Endothelial cell (in vitro differentiated cells): Measurements from ENCODE around the gene IL20RA. TPM values are rescaled to one million over a fixed set of nuclear protein-coding genes. Genes with fewer than 3 reads are reported as not detected.
"Not testable (repeated sequence)": the region's sequence is repeated elsewhere in the genome, so short reads cannot be mapped to it uniquely, and the experiment has no call there.

Experiments
- DNase-seq: peaks from one replicate; pipeline ENCODE4 v3.0.0; 2021; ENCODE audit warnings: low spot score
- H3K27ac Mint-ChIP-seq: one replicate; pipeline ENCODE4 v1.8.0; 2021; ENCODE audit warnings: mixed read lengths, inconsistent platforms; ENCODE audit not compliant: unreplicated experiment
- H3K27me3 Mint-ChIP-seq: one replicate; pipeline ENCODE4 v1.8.0; 2021; ENCODE audit warnings: mild to moderate bottlenecking, moderate library complexity, mixed read lengths, inconsistent platforms; ENCODE audit not compliant: unreplicated experiment
- H3K36me3 Mint-ChIP-seq: one replicate; pipeline ENCODE4 v1.8.0; 2021; ENCODE audit warnings: mild to moderate bottlenecking, low read depth, mixed read lengths, inconsistent platforms; ENCODE audit not compliant: unreplicated experiment
- H3K4me1 Mint-ChIP-seq: one replicate; pipeline ENCODE4 v1.8.0; 2021; ENCODE audit warnings: mild to moderate bottlenecking, mixed read lengths, inconsistent platforms; ENCODE audit not compliant: unreplicated experiment
- H3K4me3 Mint-ChIP-seq: one replicate; pipeline ENCODE4 v1.8.0; 2021; ENCODE audit warnings: mild to moderate bottlenecking, mixed read lengths, inconsistent platforms; ENCODE audit not compliant: unreplicated experiment
- H3K9me3 Mint-ChIP-seq: one replicate; pipeline ENCODE4 v1.8.0; 2021; ENCODE audit warnings: mixed read lengths, inconsistent platforms; ENCODE audit not compliant: unreplicated experiment
- CTCF ChIP-seq: fragments of 200-600 bp; sonication (generic); IDR thresholded peaks from one replicate; pipeline ENCODE4 v1.5.0; 2021; ENCODE audit warnings: antibody characterized with exemption; ENCODE audit not compliant: unreplicated experiment
- total RNA-seq: library from RNA; stranded (reverse); fragmentation: NEBNext Ultra II Directional; extraction: Animal tissue kit (Norgen Biotek cat#: 25700); gene quantifications from one replicate; pipeline ENCODE4 v1.2.1, GENCODE V29; 2021; ENCODE audit not compliant: unreplicated experiment

IL20RA gene
- total RNA-seq, 1 donor from 2014 or later: 0.10 TPM

GRCh38 chr6:136960781-136961180 is 84.0 kb downstream of the IL20RA start:
- Mint-ChIP-seq H3K36me3 (no peaks in the 10 kb centered on the region), H3K4me3 (no peak overlapping the region), H3K9me3 (no peaks in the 10 kb centered on the region), H3K27me3 (peaks cover 4% of the 10 kb centered on the region), H3K27ac (no peak overlapping the region), H3K4me1 (peaks cover 58% of the 10 kb centered on the region)
- TF ChIP-seq CTCF: no peak
- no peak for DNase-seq

DNA sequence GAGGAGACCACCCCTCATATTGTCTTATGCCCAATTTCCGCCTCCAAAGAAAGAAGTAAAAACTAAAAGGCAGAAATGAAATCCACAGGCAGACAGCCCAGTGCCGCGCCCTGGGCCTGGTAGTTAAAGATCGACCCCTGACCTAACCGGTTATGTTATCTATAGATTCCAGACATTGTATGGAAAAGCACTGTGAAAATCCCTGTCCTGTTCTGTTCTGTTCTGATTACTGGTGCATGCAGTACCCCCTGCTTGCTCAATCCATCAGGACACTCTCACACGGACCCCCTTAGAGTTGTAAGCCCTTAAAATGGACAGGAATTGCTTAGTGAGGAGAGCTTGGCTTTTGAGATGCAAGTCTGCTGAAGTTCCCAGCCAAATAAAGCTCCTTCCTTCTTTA is 84.8 kb downstream of the IL20RA start:
- not testable (repeated sequence) for H3K27me3 Mint-ChIP-seq, H3K9me3 Mint-ChIP-seq, H3K4me3 Mint-ChIP-seq, DNase-seq, H3K27ac Mint-ChIP-seq, H3K36me3 Mint-ChIP-seq
- peaks cover 62% of the 10 kb centered on the region for H3K4me1 Mint-ChIP-seq

DNA sequence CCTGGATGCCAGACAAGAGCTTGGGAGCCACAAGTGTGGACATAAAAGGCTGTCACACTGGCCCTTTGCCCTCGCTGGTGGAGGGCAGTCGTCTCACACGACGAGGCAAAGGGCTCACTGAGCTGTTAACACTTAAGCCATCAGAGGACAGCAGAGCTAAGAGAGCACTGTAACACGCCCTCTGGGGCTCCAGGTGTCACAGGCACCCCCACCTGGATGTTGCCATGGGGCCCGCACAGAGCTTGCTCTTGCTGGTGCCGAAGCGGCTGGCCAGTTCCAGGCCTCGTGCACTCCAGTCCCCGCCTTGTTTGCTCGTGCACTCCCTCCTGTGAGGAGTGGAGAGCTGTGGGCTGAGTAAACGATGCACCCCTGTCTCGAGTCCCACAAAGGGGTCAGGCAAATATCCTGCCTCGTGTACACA is 85.3 kb downstream of the IL20RA start:
- peaks cover 60% of the 10 kb centered on the region for H3K4me1 Mint-ChIP-seq
- no peak for TF ChIP-seq CTCF
- H3K36me3 Mint-ChIP-seq: no peaks in the 10 kb centered on the region
- H3K4me3 Mint-ChIP-seq: no peak overlapping the region
- H3K27me3 Mint-ChIP-seq: peaks cover 4% of the 10 kb centered on the region
- no peak for DNase-seq
- no peaks in the 10 kb centered on the region for H3K9me3 Mint-ChIP-seq
- no peak overlapping the region for H3K27ac Mint-ChIP-seq

DNA sequence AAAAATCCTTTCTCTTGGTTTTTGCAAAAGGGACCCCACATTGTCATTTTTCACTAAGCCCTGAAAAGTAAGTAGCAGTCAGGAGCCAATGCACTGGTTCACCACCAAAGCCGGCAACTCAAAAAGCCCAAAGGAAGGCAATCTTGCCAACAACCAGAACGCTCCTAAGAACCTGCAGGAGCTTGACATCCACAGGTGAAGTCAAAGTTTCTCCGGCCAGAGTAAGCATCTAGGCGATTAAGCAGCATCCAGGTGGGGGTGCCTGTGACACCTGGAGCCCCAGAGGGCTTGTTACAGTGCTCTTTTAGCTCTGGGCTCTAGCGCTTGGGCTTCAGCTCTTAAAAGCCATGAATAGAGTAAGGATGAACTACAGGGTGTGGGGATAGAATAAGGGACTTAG is 86.6 kb downstream of the IL20RA start:
- no peaks in the 10 kb centered on the region for H3K9me3 Mint-ChIP-seq

GRCh38 chr6:136956590-136957544 is 87.9 kb downstream of the IL20RA start:
- no peak for TF ChIP-seq CTCF
- Mint-ChIP-seq H3K4me3 (peak overlapping the region; percentile 48), H3K27me3 (peaks cover 4% of the 10 kb centered on the region), H3K4me1 (peaks cover 38% of the 10 kb centered on the region), H3K27ac (peak overlapping the region; percentile 90), H3K36me3 (no peaks in the 10 kb centered on the region), H3K9me3 (no peaks in the 10 kb centered on the region)
- DNase-seq: peak; percentile 58

More for the DNA sequence above, 86.6 kb downstream of the IL20RA start:
- DNase-seq: no peak
- Mint-ChIP-seq H3K4me1 (peaks cover 51% of the 10 kb centered on the region), H3K36me3 (no peaks in the 10 kb centered on the region), H3K27me3 (peaks cover 4% of the 10 kb centered on the region), H3K4me3 (no peak overlapping the region), H3K27ac (peak overlapping the region; percentile 5)
- TF ChIP-seq CTCF: no peak
